Suprapubic skin (tissue), 4 donors: Measurements from ENCODE around the gene RIC8A. TPM values are rescaled to one million over a fixed set of nuclear protein-coding genes. Genes with fewer than 3 reads are reported as not detected.

Experiments used
- DNase-seq, 2 donors: peaks; one replicate each; pipeline ENCODE4 v3.0.0-alpha.2; 2019; ENCODE audit warnings: low spot score in 2 of 2
- H3K27ac ChIP-seq: fragments of 200-600 bp; sonication (generic); one replicate; pipeline ENCODE4 v1.5.1; 2019
- H3K27me3 ChIP-seq: fragments of 200-600 bp; sonication (generic); one replicate; pipeline ENCODE4 v1.5.1; 2019
- H3K36me3 ChIP-seq: fragments of 200-600 bp; sonication (generic); one replicate; pipeline ENCODE4 v1.5.1; 2019
- H3K4me1 ChIP-seq: fragments of 200-600 bp; sonication (generic); one replicate; pipeline ENCODE4 v1.5.1; 2019
- H3K4me3 ChIP-seq: fragments of 200-600 bp; sonication (generic); one replicate; pipeline ENCODE4 v1.5.1; 2019; ENCODE audit warnings: mild to moderate bottlenecking
- H3K9me3 ChIP-seq: fragments of 200-600 bp; sonication (generic); one replicate; pipeline ENCODE4 v1.5.1; 2019
- EP300 ChIP-seq: sonication (generic); formaldehyde crosslinking; IDR thresholded peaks from one replicate; pipeline ENCODE4 v1.6.1; 2017; ENCODE audit warnings: antibody characterized with exemption
- POLR2A ChIP-seq, 2 donors: fragments of 450-650 bp; IDR thresholded peaks; one replicate each; pipeline ENCODE4 v1.6.1; 2017; ENCODE audit warnings: antibody characterized with exemption in 2 of 2, mild to moderate bottlenecking in 2 of 2, moderate library complexity in 2 of 2
- POLR2AphosphoS5 ChIP-seq, 3 donors: sonication (generic); formaldehyde crosslinking; IDR thresholded peaks; one replicate each; pipeline ENCODE4 v1.6.1; 2017; ENCODE audit warnings: antibody characterized with exemption in 3 of 3
- WGBS: methylation state at CpG from one replicate; pipeline ENCODE4 v1.1.5; 2018; 5-methylcytosine and 5-hydroxymethylcytosine counted together
- total RNA-seq, 4 donors: library from RNA; depleted of rRNA; stranded (reverse); fragments of >200 nt; gene quantifications; one replicate each; pipeline ENCODE4 v1.1.0, GENCODE V29; 2016
- TF ChIP-seq, protein P1 (sequence below), 2 donors: fragments of 200-600 bp in 1 of 2; fragments of 450-650 bp in 1 of 2; sonication (generic) in 1 of 2; IDR thresholded peaks; one replicate each; pipeline ENCODE4 v1.5.1; 2016 to 2019; ENCODE audit warnings: antibody characterized with exemption in 2 of 2, mild to moderate bottlenecking in 1 of 2, moderate library complexity in 1 of 2

The RIC8A gene
- total RNA-seq, 4 donors from 2014 or later = 62.4 to 90.1 (median 80.9) TPM

DNA sequence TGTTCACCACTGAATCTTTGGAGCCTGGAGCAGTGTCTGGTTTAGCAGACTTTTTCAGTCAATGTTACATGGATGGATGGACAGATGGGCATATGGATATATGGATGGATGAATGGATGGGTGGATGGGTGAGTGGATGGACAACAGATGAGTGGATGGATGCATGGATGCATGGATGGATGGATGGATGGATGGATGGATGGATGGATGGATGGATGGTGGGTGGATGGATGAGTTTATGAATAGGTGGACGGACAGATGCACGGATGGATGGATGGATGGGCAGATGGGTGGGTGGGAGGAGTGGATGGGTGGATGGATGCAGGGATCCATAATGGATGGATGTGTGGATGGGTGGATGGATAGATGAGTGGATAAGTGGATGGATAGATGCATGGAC is 48.3 kb downstream of the RIC8A start:
- Histone ChIP-seq H3K27ac (no peak overlapping the region), H3K4me3 (no peak overlapping the region), H3K36me3 (peaks cover 30% of the 10 kb centered on the region), H3K9me3 (no peaks in the 10 kb centered on the region), H3K4me1 (no peaks in the 10 kb centered on the region), H3K27me3 (no peaks in the 10 kb centered on the region)
- DNase-seq = no peak
- 94% methylated on average over 2 of the region's 2 CpGs for WGBS
- TF ChIP-seq POLR2A (IDR thresholded peaks at IDR 0.05) (no peak), POLR2AphosphoS5 (IDR thresholded peaks at IDR 0.05) (no peak), EP300 (no peak)
- TF ChIP-seq, protein P1, sequence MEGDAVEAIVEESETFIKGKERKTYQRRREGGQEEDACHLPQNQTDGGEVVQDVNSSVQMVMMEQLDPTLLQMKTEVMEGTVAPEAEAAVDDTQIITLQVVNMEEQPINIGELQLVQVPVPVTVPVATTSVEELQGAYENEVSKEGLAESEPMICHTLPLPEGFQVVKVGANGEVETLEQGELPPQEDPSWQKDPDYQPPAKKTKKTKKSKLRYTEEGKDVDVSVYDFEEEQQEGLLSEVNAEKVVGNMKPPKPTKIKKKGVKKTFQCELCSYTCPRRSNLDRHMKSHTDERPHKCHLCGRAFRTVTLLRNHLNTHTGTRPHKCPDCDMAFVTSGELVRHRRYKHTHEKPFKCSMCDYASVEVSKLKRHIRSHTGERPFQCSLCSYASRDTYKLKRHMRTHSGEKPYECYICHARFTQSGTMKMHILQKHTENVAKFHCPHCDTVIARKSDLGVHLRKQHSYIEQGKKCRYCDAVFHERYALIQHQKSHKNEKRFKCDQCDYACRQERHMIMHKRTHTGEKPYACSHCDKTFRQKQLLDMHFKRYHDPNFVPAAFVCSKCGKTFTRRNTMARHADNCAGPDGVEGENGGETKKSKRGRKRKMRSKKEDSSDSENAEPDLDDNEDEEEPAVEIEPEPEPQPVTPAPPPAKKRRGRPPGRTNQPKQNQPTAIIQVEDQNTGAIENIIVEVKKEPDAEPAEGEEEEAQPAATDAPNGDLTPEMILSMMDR (IDR thresholded peaks at IDR 0.05) = no peak

DNA sequence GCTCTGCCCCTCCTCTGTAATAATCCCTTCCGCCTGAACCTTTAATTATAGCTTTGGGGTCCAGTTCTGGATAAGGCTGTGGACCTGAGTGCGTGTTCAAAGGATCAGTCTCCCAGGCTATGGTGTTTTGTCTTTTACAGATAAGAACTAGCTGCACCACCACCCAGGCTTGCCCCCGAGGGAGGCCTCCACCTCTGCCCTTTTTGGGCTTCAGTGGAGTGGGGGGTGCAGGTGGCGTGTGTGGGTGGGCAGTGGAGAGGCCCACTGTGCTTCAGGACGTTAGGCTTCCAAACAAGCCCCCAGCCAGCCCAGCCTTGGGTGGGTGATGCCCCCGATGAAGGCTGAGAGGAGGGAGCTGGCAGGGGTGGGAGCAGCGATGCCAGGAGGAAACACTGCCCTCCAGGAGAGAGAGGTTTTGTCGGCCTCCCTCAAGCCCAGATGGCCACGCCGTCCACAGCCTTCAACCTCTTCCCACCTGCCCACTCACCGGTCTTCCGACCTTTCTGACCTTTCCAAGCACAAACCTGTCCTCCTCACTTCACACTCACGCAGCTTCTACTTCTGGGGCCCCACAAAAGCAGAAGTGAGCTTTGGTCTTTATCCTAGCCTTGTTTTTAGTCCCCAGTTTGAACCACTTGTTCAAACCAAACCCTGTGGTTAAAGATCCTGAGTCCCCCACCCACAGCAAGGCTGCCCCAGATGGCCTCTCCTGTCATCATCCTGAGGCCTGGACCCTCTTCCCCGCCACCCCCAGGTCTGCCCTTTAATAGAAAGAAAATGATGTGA is 49.6 kb downstream of the RIC8A start:
- DNase-seq = no peak
- 83% methylated on average over 13 of the region's 14 CpGs for WGBS
- Histone ChIP-seq H3K4me1 (no peaks in the 10 kb centered on the region), H3K4me3 (no peak overlapping the region), H3K9me3 (no peaks in the 10 kb centered on the region), H3K27ac (no peak overlapping the region), H3K27me3 (no peaks in the 10 kb centered on the region), H3K36me3 (peaks cover 19% of the 10 kb centered on the region)
- TF ChIP-seq EP300 (no peak), POLR2A (IDR thresholded peaks at IDR 0.05) (no peak), POLR2AphosphoS5 (IDR thresholded peaks at IDR 0.05) (no peak)
- TF ChIP-seq, protein P1 (IDR thresholded peaks at IDR 0.05) = no peak

DNA sequence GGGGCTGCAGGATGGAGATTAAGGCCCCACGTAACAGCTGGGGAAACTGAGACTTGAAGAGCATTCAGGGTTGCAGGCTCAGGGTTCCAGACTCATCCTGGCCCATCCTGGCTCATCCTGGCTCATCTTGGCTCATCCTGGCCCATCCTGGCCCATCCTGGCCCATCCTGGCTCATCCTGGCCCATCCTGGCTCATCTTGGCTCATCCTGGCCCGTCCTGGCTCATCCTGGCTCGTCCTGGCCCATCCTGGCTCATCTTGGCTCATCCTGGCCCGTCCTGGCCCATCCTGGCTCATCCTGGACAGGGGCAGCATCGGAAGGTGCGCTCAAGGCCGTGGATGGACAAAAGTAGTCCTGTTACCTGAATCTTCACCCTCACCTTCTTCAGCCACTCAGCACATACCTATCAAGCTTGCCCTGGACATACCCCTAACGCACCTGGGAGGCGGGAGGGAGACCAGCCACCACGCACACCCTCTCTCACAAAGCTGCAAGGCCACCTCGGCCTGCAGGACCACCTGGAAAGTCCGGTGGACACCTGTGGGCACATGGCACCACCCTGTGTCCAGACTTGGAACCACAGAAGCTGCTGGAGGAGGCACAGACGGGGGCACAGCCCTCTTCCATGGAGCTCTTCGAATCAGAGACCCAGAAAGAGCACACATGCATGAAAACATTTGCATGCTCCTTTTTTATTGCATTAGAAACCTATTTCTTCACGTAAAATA is 50.4 kb downstream of the RIC8A start:
- H3K4me1 ChIP-seq = no peaks in the 10 kb centered on the region
- TF ChIP-seq EP300 = no peak
- TF ChIP-seq POLR2A (IDR thresholded peaks at IDR 0.05) = no peak
- TF ChIP-seq, protein P1 (IDR thresholded peaks at IDR 0.05) = no peak
- no peak for TF ChIP-seq POLR2AphosphoS5 (IDR thresholded peaks at IDR 0.05)
- no peaks in the 10 kb centered on the region for H3K9me3 ChIP-seq
- DNase-seq = no peak
- no peaks in the 10 kb centered on the region for H3K27me3 ChIP-seq
- 79% methylated on average over 11 of the region's 15 CpGs for WGBS
- H3K27ac ChIP-seq = no peak overlapping the region
- peaks cover 11% of the 10 kb centered on the region for H3K36me3 ChIP-seq
- no peak overlapping the region for H3K4me3 ChIP-seq

DNA sequence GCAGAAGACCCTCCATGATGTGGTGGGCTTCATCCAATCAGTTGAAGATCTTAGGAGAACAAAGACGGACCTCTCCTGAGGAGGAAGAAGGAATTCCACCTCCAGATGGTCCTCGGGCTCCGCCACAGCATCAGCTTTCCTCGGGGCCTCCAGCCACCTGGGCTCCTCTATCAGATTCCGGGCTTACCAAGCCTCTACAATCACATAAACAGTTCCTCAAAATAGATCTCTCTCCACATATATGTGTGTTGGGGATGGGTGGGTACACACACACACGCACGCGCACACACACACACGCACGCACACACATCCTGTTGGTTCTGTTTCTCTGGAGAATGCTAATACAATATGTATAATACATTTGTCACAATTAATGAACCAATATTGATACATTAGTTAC is 51.9 kb downstream of the RIC8A start:
- Histone ChIP-seq H3K4me1 (no peaks in the 10 kb centered on the region), H3K27ac (no peak overlapping the region), H3K36me3 (no peaks in the 10 kb centered on the region), H3K27me3 (no peaks in the 10 kb centered on the region), H3K9me3 (no peaks in the 10 kb centered on the region), H3K4me3 (no peak overlapping the region)
- no peak for DNase-seq
- WGBS = 74% methylated on average over 10 of the region's 10 CpGs
- no peak for TF ChIP-seq POLR2AphosphoS5 (IDR thresholded peaks at IDR 0.05)
- TF ChIP-seq, protein P1 (IDR thresholded peaks at IDR 0.05) = no peak
- no peak for TF ChIP-seq EP300
- no peak for TF ChIP-seq POLR2A (IDR thresholded peaks at IDR 0.05)

DNA sequence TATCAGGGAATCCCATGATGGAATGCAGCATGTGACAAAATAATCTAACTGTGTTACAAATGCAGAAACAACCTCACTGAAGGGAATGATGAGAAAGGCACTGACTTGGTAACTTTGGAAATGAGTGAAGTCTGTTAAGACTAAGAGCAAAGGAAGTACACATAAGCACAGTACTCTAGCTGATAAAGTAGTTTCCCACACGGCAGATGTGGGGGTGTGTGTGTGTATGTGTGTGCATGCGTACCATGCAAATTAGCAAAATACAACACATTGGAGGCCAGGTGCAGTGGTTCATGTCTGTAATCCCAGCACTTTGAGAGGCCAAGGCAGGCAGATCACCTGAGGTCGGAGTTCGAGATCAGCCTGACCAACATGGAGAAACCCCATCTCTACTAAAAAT is 54.1 kb downstream of the RIC8A start:
- Histone ChIP-seq H3K4me1 (no peaks in the 10 kb centered on the region), H3K27me3 (no peaks in the 10 kb centered on the region), H3K36me3 (no peaks in the 10 kb centered on the region), H3K9me3 (no peaks in the 10 kb centered on the region), H3K27ac (no peak overlapping the region), H3K4me3 (no peak overlapping the region)
- no peak for DNase-seq
- WGBS = 88% methylated on average over 4 of the region's 4 CpGs
- TF ChIP-seq POLR2A (IDR thresholded peaks at IDR 0.05) (no peak), EP300 (no peak), POLR2AphosphoS5 (IDR thresholded peaks at IDR 0.05) (no peak)
- TF ChIP-seq, protein P1 (IDR thresholded peaks at IDR 0.05) = no peak
